WTC11 (cell line): ENCODE results near the gene NUDT17.

Source experiments
- CTCF ChIP-seq: fragments of 200-600 bp; IDR thresholded peaks from 2 replicates; pipeline ENCODE4 v1.8.0; 2022; ENCODE audit warnings: antibody characterized with exemption
- USF2 ChIP-seq: sonication (generic); formaldehyde crosslinking; IDR thresholded peaks from 2 replicates; pipeline ENCODE4 v1.8.1; 2023; ENCODE audit warnings: mild to moderate bottlenecking, missing genetic modification reagents, moderate library complexity
- ZNF263 ChIP-seq: sonication (generic); formaldehyde crosslinking; IDR thresholded peaks from 2 replicates; pipeline ENCODE4 v1.8.1; 2022; ENCODE audit warnings: low read depth, mild to moderate bottlenecking, moderate library complexity, missing genetic modification reagents

- TF ChIP-seq USF2 (CRISPR knock-in tag), result no peak
- no peak for TF ChIP-seq ZNF263
- TF ChIP-seq CTCF, result no peak
Measured at GRCh38 chr1:145892486-145893087, 47.2 kb downstream of the NUDT17 start.
